WTC11 (cell line): ENCODE results near the gene FYCO1. TPM values are rescaled to one million over a fixed set of nuclear protein-coding genes. Genes with fewer than 3 reads are reported as not detected.

Source experiments
- ATAC-seq: fragments of 200-7000 bp; cut with Tn5 transposase; 2 replicates; pipeline ENCODE4 v1.10.0; 2021; ENCODE audit warnings: mild to moderate bottlenecking, moderate library complexity
- CTCF ChIA-PET: fragments of 300-600 bp; sonication (Branson Sonifier 250); formaldehyde crosslinking; loops from one replicate; lab custom pipeline; 2021; ENCODE audit warnings: antibody characterized with exemption; lab: Charles Lee
- POLR2A ChIA-PET: fragments of 350-600 bp; sonication (Branson Sonifier 250); formaldehyde crosslinking; loops from one replicate; lab custom pipeline; 2021; ENCODE audit warnings: antibody characterized with exemption; lab: Charles Lee
- DNase-seq: peaks from one replicate; pipeline ENCODE4 v3.0.0; 2021; ENCODE audit warnings: low spot score
- H3K27ac Mint-ChIP-seq: 2 replicates; pipeline ENCODE4 v1.8.0; 2021; ENCODE audit warnings: mixed read lengths
- H3K27me3 Mint-ChIP-seq: 2 replicates; pipeline ENCODE4 v1.8.0; 2021; ENCODE audit warnings: low read depth, mild to moderate bottlenecking, moderate library complexity, mixed read lengths
- H3K36me3 Mint-ChIP-seq: 2 replicates; pipeline ENCODE4 v1.8.0; 2021; ENCODE audit warnings: mixed read lengths
- H3K4me1 Mint-ChIP-seq: 2 replicates; pipeline ENCODE4 v1.8.0; 2022; ENCODE audit warnings: mixed read lengths
- H3K4me3 Mint-ChIP-seq: 2 replicates; pipeline ENCODE4 v1.8.0; 2021; ENCODE audit warnings: mild to moderate bottlenecking, moderate library complexity, mixed read lengths
- H3K9me3 Mint-ChIP-seq: 2 replicates; pipeline ENCODE4 v1.8.0; 2021; ENCODE audit warnings: mixed read lengths
- AR ChIP-seq: fragments of 250-450 bp; sonication (Bioruptor Pico); IDR thresholded peaks from 2 replicates; pipeline ENCODE4 v1.9.0; 2021; ENCODE audit warnings: mild to moderate bottlenecking
- ATF1 ChIP-seq: sonication (generic); formaldehyde crosslinking; IDR thresholded peaks from 2 replicates; pipeline ENCODE4 v1.8.1; 2023; ENCODE audit warnings: mild to moderate bottlenecking, moderate library complexity, missing genetic modification reagents
- ETV6 ChIP-seq: sonication (generic); formaldehyde crosslinking; IDR thresholded peaks from 2 replicates; pipeline ENCODE4 v1.8.1; 2022; ENCODE audit warnings: mild to moderate bottlenecking, missing genetic modification reagents
- FOXJ3 ChIP-seq: sonication (generic); formaldehyde crosslinking; IDR thresholded peaks from 2 replicates; pipeline ENCODE4 v1.9.0; 2021; ENCODE audit warnings: missing genetic modification reagents, mild to moderate bottlenecking, borderline replicate concordance
- IRF1 ChIP-seq: sonication (generic); formaldehyde crosslinking; IDR thresholded peaks from 2 replicates; pipeline ENCODE4 v1.8.0; 2023; ENCODE audit warnings: missing genetic modification reagents
- MXD4 ChIP-seq: fragments of 250-450 bp; sonication (Bioruptor Pico); IDR thresholded peaks from 2 replicates; pipeline ENCODE4 v1.8.0; 2021; ENCODE audit warnings: mild to moderate bottlenecking, moderate library complexity, borderline replicate concordance
- RELA ChIP-seq: sonication (generic); formaldehyde crosslinking; IDR thresholded peaks from 2 replicates; pipeline ENCODE4 v1.8.1; 2022; ENCODE audit warnings: missing genetic modification reagents, mild to moderate bottlenecking, borderline replicate concordance
- SOX15 ChIP-seq: fragments of 250-450 bp; sonication (Bioruptor Pico); IDR thresholded peaks from 2 replicates; pipeline ENCODE4 v1.9.0; 2021; ENCODE audit warnings: mild to moderate bottlenecking
- STAT6 ChIP-seq: sonication (generic); formaldehyde crosslinking; conservative IDR thresholded peaks from 2 replicates; pipeline ENCODE4 v1.8.1; 2023; ENCODE audit warnings: mild to moderate bottlenecking, low read depth, missing genetic modification reagents, moderate library complexity
- TCF7 ChIP-seq: sonication (generic); formaldehyde crosslinking; IDR thresholded peaks from 2 replicates; pipeline ENCODE4 v1.8.0; 2022; ENCODE audit warnings: mild to moderate bottlenecking, low read depth, missing genetic modification reagents, moderate library complexity
- TEAD1 ChIP-seq: sonication (generic); formaldehyde crosslinking; IDR thresholded peaks from 2 replicates; pipeline ENCODE4 v1.8.0; 2022; ENCODE audit warnings: mild to moderate bottlenecking, missing genetic modification reagents
- ZBTB21 ChIP-seq: sonication (generic); formaldehyde crosslinking; IDR thresholded peaks from 2 replicates; pipeline ENCODE4 v1.8.1; 2023; ENCODE audit warnings: mild to moderate bottlenecking, missing genetic modification reagents, borderline replicate concordance
- ZNF121 ChIP-seq: sonication (generic); formaldehyde crosslinking; IDR thresholded peaks from 2 replicates; pipeline ENCODE4 v1.8.0; 2023; ENCODE audit warnings: missing genetic modification reagents
- ZNF138 ChIP-seq: sonication (generic); formaldehyde crosslinking; conservative IDR thresholded peaks from 2 replicates; pipeline ENCODE4 v1.8.1; 2022; ENCODE audit warnings: mild to moderate bottlenecking, moderate library complexity, missing genetic modification reagents
- ZNF263 ChIP-seq: sonication (generic); formaldehyde crosslinking; IDR thresholded peaks from 2 replicates; pipeline ENCODE4 v1.8.1; 2022; ENCODE audit warnings: low read depth, mild to moderate bottlenecking, moderate library complexity, missing genetic modification reagents
- ZSCAN18 ChIP-seq: fragments of 250-450 bp; sonication (Bioruptor Pico); IDR thresholded peaks from 2 replicates; pipeline ENCODE4 v2.1.2; 2022; ENCODE audit warnings: mild to moderate bottlenecking, moderate library complexity
- total RNA-seq: library from RNA; stranded (reverse); gene quantifications from 3 replicates; pipeline ENCODE4 v1.2.3, GENCODE V29; 2021
- TF ChIP-seq, protein P1 (sequence below): sonication (generic); formaldehyde crosslinking; IDR thresholded peaks from 2 replicates; pipeline ENCODE4 v1.8.0; 2022; ENCODE audit warnings: mild to moderate bottlenecking, missing genetic modification reagents

The FYCO1 gene
- total RNA-seq, 1 experiment from 2014 or later, result 13.9 TPM

GRCh38 chr3:45967724-45968123 lies 27.9 kb downstream of the FYCO1 start:
- Mint-ChIP-seq H3K27me3 (no peaks in the 10 kb centered on the region), H3K4me1 (no peaks in the 10 kb centered on the region), H3K9me3 (no peaks in the 10 kb centered on the region), H3K27ac (no peak overlapping the region), H3K4me3 (no peak overlapping the region), H3K36me3 (peaks cover 59% of the 10 kb centered on the region)
- ChIA-PET CTCF (interaction anchor here (0.8 to 4.0 kb wide), 5 partner anchors 18 to 459 kb away, joined by 4 to 25 read pairs (median 6); partner anchors contain the start of gene CCR1), POLR2A (no interaction called here)
- no peak for TF ChIP-seq IRF1
- TF ChIP-seq RELA, result no peak
- TF ChIP-seq, protein P1, sequence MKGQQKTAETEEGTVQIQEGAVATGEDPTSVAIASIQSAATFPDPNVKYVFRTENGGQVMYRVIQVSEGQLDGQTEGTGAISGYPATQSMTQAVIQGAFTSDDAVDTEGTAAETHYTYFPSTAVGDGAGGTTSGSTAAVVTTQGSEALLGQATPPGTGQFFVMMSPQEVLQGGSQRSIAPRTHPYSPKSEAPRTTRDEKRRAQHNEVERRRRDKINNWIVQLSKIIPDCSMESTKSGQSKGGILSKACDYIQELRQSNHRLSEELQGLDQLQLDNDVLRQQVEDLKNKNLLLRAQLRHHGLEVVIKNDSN (CRISPR knock-in tag), result no peak
- TF ChIP-seq ZSCAN18, result no peak
- no peak for TF ChIP-seq ETV6
- TF ChIP-seq STAT6 (CRISPR knock-in tag), result no peak
- TF ChIP-seq TCF7 (CRISPR knock-in tag), result no peak
- TF ChIP-seq TEAD1 (CRISPR knock-in tag), result no peak
- DNase-seq (no peak), ATAC-seq (no peak)

GRCh38 chr3:45966950-45967640 lies 28.5 kb downstream of the FYCO1 start:
- Mint-ChIP-seq H3K36me3 (peaks cover 64% of the 10 kb centered on the region), H3K4me3 (no peak overlapping the region), H3K4me1 (no peaks in the 10 kb centered on the region), H3K9me3 (no peaks in the 10 kb centered on the region), H3K27me3 (no peaks in the 10 kb centered on the region), H3K27ac (no peak overlapping the region)
- DNase-seq, result no peak
- ChIA-PET CTCF (interaction anchor here (1.1 to 4.0 kb wide), 5 partner anchors 10 to 241 kb away, joined by 3 to 25 read pairs (median 6); partner anchors contain the start of gene CCR1), POLR2A (no interaction called here)
- no peak for TF ChIP-seq MXD4 (CRISPR knock-in tag)
- no peak for TF ChIP-seq AR
- TF ChIP-seq ZNF263 (CRISPR knock-in tag), result no peak
- no peak for TF ChIP-seq FOXJ3
- ATAC-seq, result no peak

GRCh38 chr3:45966371-45966791 lies 29.2 kb downstream of the FYCO1 start:
- Mint-ChIP-seq H3K9me3 (no peaks in the 10 kb centered on the region), H3K27ac (no peak overlapping the region), H3K36me3 (peaks cover 64% of the 10 kb centered on the region), H3K4me1 (no peaks in the 10 kb centered on the region), H3K27me3 (no peaks in the 10 kb centered on the region), H3K4me3 (no peak overlapping the region)
- DNase-seq (no peak), ATAC-seq (no peak)
- CTCF ChIA-PET, result interaction anchor here (0.9 to 4.0 kb wide), 4 partner anchors 9 to 113 kb away, joined by 3 to 25 read pairs (median 4); no protein-coding TSS in a partner anchor
- POLR2A ChIA-PET, result no interaction called here
- TF ChIP-seq STAT6 (CRISPR knock-in tag) (no peak), SOX15 (no peak), ZNF138 (CRISPR knock-in tag) (no peak), ZBTB21 (CRISPR knock-in tag) (no peak), ATF1 (no peak), ZNF121 (CRISPR knock-in tag) (no peak), AR (no peak)
